C4-2B (cell line): ENCODE measurements around the gene PIGW.

Experiments
- H3K27ac ChIP-seq: fragments of 450-650 bp; 2 replicates; pipeline ENCODE4 v1.5.1; 2017
- CTCF ChIP-seq: fragments of 450-650 bp; conservative IDR thresholded peaks from 2 replicates; pipeline ENCODE4 v1.5.1; 2017; ENCODE audit warnings: mild to moderate bottlenecking
- ZFX ChIP-seq: fragments of 450-650 bp; IDR thresholded peaks from 2 replicates; pipeline ENCODE4 v1.6.1; 2017

The PIGW gene

GRCh38 chr17:36495076-36495578, 39.7 kb upstream of the PIGW start:
- H3K27ac ChIP-seq: peak overlapping the region; percentile 38
- TF ChIP-seq CTCF (no peak), ZFX (no peak)

- no peak for TF ChIP-seq ZFX
- no peak for TF ChIP-seq CTCF
- no peak overlapping the region for H3K27ac ChIP-seq
These were observed 38.6 kb upstream of the PIGW start for GRCh38 chr17:36496018-36496789.

DNA sequence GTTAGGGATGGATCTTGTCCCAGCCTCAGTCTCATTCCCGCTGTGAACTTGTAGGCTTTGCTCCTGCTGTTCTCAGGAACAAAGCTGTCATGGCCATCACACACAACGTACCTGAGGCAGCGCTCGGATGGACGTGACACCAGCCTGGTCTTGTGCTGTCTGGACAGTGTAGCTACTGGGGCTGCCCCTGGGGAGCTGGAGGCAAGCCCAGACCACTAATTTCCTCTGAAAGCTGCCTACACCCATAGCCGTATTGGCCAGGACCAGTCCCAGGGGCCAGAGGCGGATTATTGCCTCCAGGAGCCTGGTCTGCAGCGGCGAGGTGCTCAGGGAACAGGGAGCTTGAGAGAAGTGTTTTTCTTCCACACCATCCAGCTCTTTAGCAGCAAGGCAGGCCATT, 36.6 kb upstream of the PIGW start:
- no peak overlapping the region for H3K27ac ChIP-seq
- TF ChIP-seq CTCF: no peak
- no peak for TF ChIP-seq ZFX

- TF ChIP-seq ZFX (no peak), CTCF (no peak)
- no peak overlapping the region for H3K27ac ChIP-seq
These were observed 36.1 kb upstream of the PIGW start for GRCh38 chr17:36498560-36499300.

DNA sequence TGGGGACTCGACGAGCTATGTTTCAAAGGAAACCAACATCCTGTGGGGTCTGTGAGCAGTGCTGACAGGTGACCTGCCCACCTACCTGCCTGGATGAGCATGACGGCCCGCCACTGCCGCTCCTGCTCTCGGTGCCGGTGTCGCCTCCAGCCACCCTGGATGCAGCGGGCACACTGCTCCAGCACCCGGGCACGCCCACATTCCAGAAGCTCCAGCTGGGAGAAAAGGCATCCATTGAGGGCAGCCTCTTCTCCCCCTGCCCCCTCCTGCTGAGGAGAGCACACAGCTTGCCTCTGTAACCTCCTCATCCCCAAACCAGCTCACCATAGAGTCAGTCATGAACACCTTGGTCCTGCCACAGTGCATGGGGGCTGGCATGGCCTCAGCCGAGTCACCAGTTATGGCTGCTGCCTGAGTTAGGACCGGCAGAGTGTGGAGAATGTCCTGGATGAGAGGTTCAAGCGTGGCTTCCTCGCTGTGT, 34.0 kb upstream of the PIGW start:
- TF ChIP-seq ZFX: no peak
- no peak for TF ChIP-seq CTCF
- H3K27ac ChIP-seq: no peak overlapping the region

- no peak overlapping the region for H3K27ac ChIP-seq
- TF ChIP-seq CTCF: no peak
- TF ChIP-seq ZFX: no peak
These were observed 33.4 kb upstream of the PIGW start for GRCh38 chr17:36501351-36501750.

- H3K27ac ChIP-seq: no peak overlapping the region
- TF ChIP-seq ZFX: no peak
- no peak for TF ChIP-seq CTCF
These were observed 32.8 kb upstream of the PIGW start for GRCh38 chr17:36501963-36502362.
